OCI-LY7 (cell line): Measurements from ENCODE around the gene TNP1. TPM values are rescaled to one million over a fixed set of nuclear protein-coding genes. Genes with fewer than 3 reads are reported as not detected.

Source experiments
- BruUV-seq: library from RNA; stranded (reverse); fragments of 400-500 nt; replicated peaks from 2 replicates; lab custom pipeline; 2021; lab: Mats Ljungman, UMichigan
- CTCF ChIA-PET: fragments of 300-600 bp; sonication (Branson Sonifier 250); formaldehyde crosslinking; loops from one replicate; lab custom pipeline; 2022; ENCODE audit warnings: antibody characterized with exemption; ENCODE audit not compliant: unreplicated experiment; lab: Charles Lee
- POLR2A ChIA-PET: fragments of 300-600 bp; sonication (Branson Sonifier 250); formaldehyde crosslinking; loops from one replicate; lab custom pipeline; 2022; ENCODE audit warnings: antibody characterized with exemption; lab: Charles Lee
- DNase-seq: peaks from one replicate; pipeline ENCODE4 v3.0.0-alpha.2; 2015; ENCODE audit warnings: low spot score
- H2AFZ ChIP-seq: fragments of 200-600 bp; sonication (generic), shearing (Covaris generic); 2 replicates; pipeline ENCODE4 v1.6.1; 2014; ENCODE audit warnings: mild to moderate bottlenecking, antibody characterized with exemption, low read length, moderate library complexity
- H3K27ac ChIP-seq: fragments of 200-600 bp; sonication (generic); 2 replicates; pipeline ENCODE4 v1.5.1; 2014; ENCODE audit warnings: mixed run types, low read depth, mild to moderate bottlenecking, moderate library complexity, low read length, inconsistent platforms; ENCODE audit not compliant: poor library complexity, severe bottlenecking
- H3K36me3 ChIP-seq: fragments of 200-600 bp; sonication (generic); 2 replicates; pipeline ENCODE4 v1.6.1; 2014; ENCODE audit warnings: mild to moderate bottlenecking, antibody characterized with exemption, low read length, moderate library complexity, mixed read lengths; ENCODE audit not compliant: insufficient read depth
- H3K4me1 ChIP-seq: fragments of 200-600 bp; sonication (generic); 2 replicates; pipeline ENCODE4 v1.5.1; 2014; ENCODE audit warnings: mild to moderate bottlenecking, low read length; ENCODE audit not compliant: insufficient read depth, poor library complexity, severe bottlenecking
- H3K4me2 ChIP-seq: fragments of 200-600 bp; sonication (generic); 2 replicates; pipeline ENCODE4 v1.6.1; 2014; ENCODE audit warnings: mild to moderate bottlenecking, low read length
- H3K4me3 ChIP-seq: fragments of 200-600 bp; sonication (generic); 2 replicates; pipeline ENCODE4 v1.5.1; 2014; ENCODE audit warnings: mild to moderate bottlenecking, low read depth, low read length; ENCODE audit not compliant: poor library complexity, severe bottlenecking
- H3K79me2 ChIP-seq: fragments of 200-600 bp; sonication (generic); 2 replicates; pipeline ENCODE4 v1.6.1; 2016; ENCODE audit warnings: low read depth, mild to moderate bottlenecking, low read length, moderate library complexity, mixed read lengths; ENCODE audit not compliant: insufficient read depth
- H3K9me2 ChIP-seq: fragments of 200-600 bp; sonication (generic); 2 replicates; pipeline ENCODE4 v1.6.1; 2016; ENCODE audit warnings: mild to moderate bottlenecking, low read length, mixed read lengths; ENCODE audit not compliant: insufficient read depth
- H3K9me3 ChIP-seq: fragments of 200-600 bp; sonication (generic); 2 replicates; pipeline ENCODE4 v1.6.1; 2014; ENCODE audit warnings: mild to moderate bottlenecking, mixed run types, low read length, mixed read lengths
- H4K20me1 ChIP-seq: fragments of 200-600 bp; sonication (generic); 2 replicates; pipeline ENCODE4 v1.6.1; 2014; ENCODE audit warnings: mild to moderate bottlenecking, antibody characterized with exemption, low read length, moderate library complexity, mixed read lengths; ENCODE audit not compliant: insufficient read depth
- EZH2phosphoT487 ChIP-seq: fragments of 200-600 bp; sonication (generic); IDR thresholded peaks from 2 replicates; pipeline ENCODE4 v1.6.1; 2018; ENCODE audit warnings: low read depth, borderline replicate concordance, mild to moderate bottlenecking, mixed run types, antibody characterized with exemption, low read length, moderate library complexity, mixed read lengths
- intact Hi-C: fragments of 100-400 bp; cut with micrococcal nuclease; formaldehyde crosslinking; loops from one replicate; pipeline ENCODE4 v1.10.0; 2022; ENCODE audit not compliant: unreplicated experiment
- total RNA-seq, 2 experiments: library from RNA; depleted of rRNA in 1 of 2; stranded (reverse); fragments of >200 nt in 1 of 2; shearing (Covaris generic) in 1 of 2; gene quantifications; 2 replicates each; pipeline ENCODE4 v1.2.3, GENCODE V29; 2014 to 2022
- TF ChIP-seq, protein P1 (sequence below): fragments of 200-600 bp; sonication (generic); conservative IDR thresholded peaks from 2 replicates; pipeline ENCODE4 v1.5.1; 2014; ENCODE audit warnings: mild to moderate bottlenecking, antibody characterized with exemption, low read length, moderate library complexity, mixed read lengths

The TNP1 gene
- total RNA-seq, 2 experiments from 2014 or later = not detected

- no peak overlapping the region for H2AFZ ChIP-seq
- H3K36me3 ChIP-seq = no peaks in the 10 kb centered on the region
- H3K27ac ChIP-seq = no peak overlapping the region
- ChIA-PET CTCF (no interaction called here), POLR2A (no interaction called here)
- DNase-seq = no peak
- H3K79me2 ChIP-seq = no peaks in the 10 kb centered on the region
- H3K4me2 ChIP-seq = no peak overlapping the region
- no peak for TF ChIP-seq EZH2phosphoT487
- TF ChIP-seq, protein P1, sequence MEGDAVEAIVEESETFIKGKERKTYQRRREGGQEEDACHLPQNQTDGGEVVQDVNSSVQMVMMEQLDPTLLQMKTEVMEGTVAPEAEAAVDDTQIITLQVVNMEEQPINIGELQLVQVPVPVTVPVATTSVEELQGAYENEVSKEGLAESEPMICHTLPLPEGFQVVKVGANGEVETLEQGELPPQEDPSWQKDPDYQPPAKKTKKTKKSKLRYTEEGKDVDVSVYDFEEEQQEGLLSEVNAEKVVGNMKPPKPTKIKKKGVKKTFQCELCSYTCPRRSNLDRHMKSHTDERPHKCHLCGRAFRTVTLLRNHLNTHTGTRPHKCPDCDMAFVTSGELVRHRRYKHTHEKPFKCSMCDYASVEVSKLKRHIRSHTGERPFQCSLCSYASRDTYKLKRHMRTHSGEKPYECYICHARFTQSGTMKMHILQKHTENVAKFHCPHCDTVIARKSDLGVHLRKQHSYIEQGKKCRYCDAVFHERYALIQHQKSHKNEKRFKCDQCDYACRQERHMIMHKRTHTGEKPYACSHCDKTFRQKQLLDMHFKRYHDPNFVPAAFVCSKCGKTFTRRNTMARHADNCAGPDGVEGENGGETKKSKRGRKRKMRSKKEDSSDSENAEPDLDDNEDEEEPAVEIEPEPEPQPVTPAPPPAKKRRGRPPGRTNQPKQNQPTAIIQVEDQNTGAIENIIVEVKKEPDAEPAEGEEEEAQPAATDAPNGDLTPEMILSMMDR = no peak
- H3K4me1 ChIP-seq = no peaks in the 10 kb centered on the region
- no peak overlapping the region for H3K4me3 ChIP-seq
- no peaks in the 10 kb centered on the region for H3K9me3 ChIP-seq
- no TSS peak for BruUV-seq
- intact Hi-C loops = no loop called here
- H4K20me1 ChIP-seq = no peaks in the 10 kb centered on the region
- H3K9me2 ChIP-seq = no peaks in the 10 kb centered on the region
Observed at GRCh38 chr2:216872624-216873023, 12.8 kb upstream of the TNP1 start.

- Histone ChIP-seq H3K79me2 (no peaks in the 10 kb centered on the region), H3K27ac (no peak overlapping the region), H3K4me3 (no peak overlapping the region), H3K4me1 (no peaks in the 10 kb centered on the region), H3K36me3 (no peaks in the 10 kb centered on the region), H3K9me3 (no peaks in the 10 kb centered on the region), H3K9me2 (no peaks in the 10 kb centered on the region), H3K4me2 (no peak overlapping the region), H4K20me1 (no peaks in the 10 kb centered on the region), H2AFZ (no peak overlapping the region)
- ChIA-PET POLR2A (no interaction called here), CTCF (no interaction called here)
- no peak for TF ChIP-seq EZH2phosphoT487
- TF ChIP-seq, protein P1 = no peak
- DNase-seq = no peak
- no TSS peak for BruUV-seq
- intact Hi-C loops = no loop called here
Observed at GRCh38 chr2:216872040-216872439, 12.2 kb upstream of the TNP1 start.

- Histone ChIP-seq H3K4me1 (no peaks in the 10 kb centered on the region), H3K9me2 (no peaks in the 10 kb centered on the region), H3K36me3 (no peaks in the 10 kb centered on the region), H4K20me1 (no peaks in the 10 kb centered on the region), H3K9me3 (no peaks in the 10 kb centered on the region), H3K4me2 (no peak overlapping the region), H3K4me3 (no peak overlapping the region), H3K79me2 (no peaks in the 10 kb centered on the region), H3K27ac (no peak overlapping the region), H2AFZ (no peak overlapping the region)
- ChIA-PET POLR2A (no interaction called here), CTCF (no interaction called here)
- BruUV-seq = no TSS peak
- no peak for DNase-seq
- intact Hi-C loops = no loop called here
- no peak for TF ChIP-seq EZH2phosphoT487
- TF ChIP-seq, protein P1 = no peak
Observed at GRCh38 chr2:216871333-216871934, 11.6 kb upstream of the TNP1 start.
